ENCODE results near the gene ZNF574.

GRCh38 chr19:42109896-42110295 lies 33.9 kb downstream of the ZNF574 start:
- TF ChIP-seq CTCF (conservative IDR thresholded peaks at IDR 0.05) = no peak
- no peak for TF ChIP-seq ZFX (IDR thresholded peaks at IDR 0.05)

Data from C4-2B (cell line).